AG04450 (cell line): ENCODE data around the gene CGREF1. TPM values are rescaled to one million over a fixed set of nuclear protein-coding genes. Genes with fewer than 3 reads are reported as not detected.

Experiments
- CTCF ChIA-PET: fragments of 300-600, 350-600 bp; formaldehyde crosslinking; extraction: SDS; loops from one replicate; lab custom pipeline; 2022; ENCODE audit warnings: antibody characterized with exemption, inconsistent platforms; lab: Charles Lee
- POLR2A ChIA-PET: fragments of 350-600 bp; formaldehyde crosslinking; extraction: SDS; loops from one replicate; lab custom pipeline; 2021; ENCODE audit warnings: antibody characterized with exemption, inconsistent platforms; lab: Yijun Ruan, JAX
- DNase-seq: peaks from one replicate; pipeline ENCODE4 v3.0.0-alpha.2; 2011; ENCODE audit warnings: low read depth, low spot score
- H3K27ac ChIP-seq: one replicate; pipeline ENCODE4 v1.5.1; 2012; ENCODE audit warnings: low read depth, low read length, control low read depth
- H3K27me3 ChIP-seq: one replicate; pipeline ENCODE4 v1.6.0; 2012; ENCODE audit warnings: low read length; ENCODE audit not compliant: control insufficient read depth, insufficient read depth
- H3K4me3 ChIP-seq: 2 replicates; pipeline ENCODE4 v1.5.1; 2011; ENCODE audit warnings: mild to moderate bottlenecking, low read depth, low read length, control low read depth
- H3K9me3 ChIP-seq: 2 replicates; pipeline ENCODE4 v1.5.1; 2012; ENCODE audit warnings: low read length; ENCODE audit not compliant: control insufficient read depth, insufficient read depth
- CTCF ChIP-seq: IDR thresholded peaks from 2 replicates; pipeline ENCODE4 v1.5.1; 2011; ENCODE audit warnings: low read depth, low read length, control low read depth, inconsistent platforms
- polyA plus RNA-seq: library from polyadenylated mRNA; depleted of rRNA; stranded (reverse); fragments of >200 nt; gene quantifications from 2 replicates; pipeline ENCODE4 v1.2.3, GENCODE V29; 2011

Gene CGREF1
- polyA plus RNA-seq, 1 experiment: 0.71 TPM

GRCh38 chr2:27133905-27134780 is 15.2 kb upstream of the CGREF1 start, which contains the start of gene PREB:
PREB (minus strand) TSS chr2:27134636; CDS start chr2:27134421, 215 bp downstream.
- POLR2A ChIA-PET: interaction anchor here (1.0 to 1.3 kb wide), 7 partner anchors 10 to 295 kb away, joined by 3 to 6 read pairs (median 4); partner anchors contain the start of genes ABHD1, ATRAID and SLC5A6

GRCh38 chr2:27133195-27133875 is 14.4 kb upstream of the CGREF1 start:
- CTCF ChIA-PET: interaction anchor here (0.7 to 3.3 kb wide), 13 partner anchors 10 to 169 kb away, joined by 3 to 49 read pairs (median 4); partner anchors contain the start of gene ABHD1
- H3K4me3 ChIP-seq: peak overlapping the region; percentile 94
- peaks cover 3% of the 10 kb centered on the region for H3K27me3 ChIP-seq
- POLR2A ChIA-PET: interaction anchor here (1.0 to 1.3 kb wide), 5 partner anchors 9 to 296 kb away, joined by 3 to 6 read pairs (median 4); partner anchors contain the start of genes ABHD1, ATRAID and SLC5A6
- peaks cover 3% of the 10 kb centered on the region; the same call in 1 of the 2 replicates for H3K9me3 ChIP-seq
- no peak for TF ChIP-seq CTCF
- H3K27ac ChIP-seq: no peak overlapping the region
- DNase-seq: no peak

More at GRCh38 chr2:27133905-27134780, 15.2 kb upstream of the CGREF1 start, which contains the start of gene PREB:
- H3K27me3 ChIP-seq: peaks cover 11% of the 10 kb centered on the region
- peak; percentile 87 for DNase-seq
- CTCF ChIA-PET: interaction anchor here (0.7 to 3.3 kb wide), 14 partner anchors 10 to 169 kb away, joined by 3 to 49 read pairs (median 4); partner anchors contain the start of gene ABHD1
- TF ChIP-seq CTCF: peak; percentile 64
- peaks cover 3% of the 10 kb centered on the region; the same call in 1 of the 2 replicates for H3K9me3 ChIP-seq
- H3K4me3 ChIP-seq: peak within 1 kb of the TSS; percentile 94
- no peak within 1 kb of the TSS for H3K27ac ChIP-seq

- DNase-seq: no peak
Measured at GRCh38 chr2:27131429-27131828, 12.5 kb upstream of the CGREF1 start.

GRCh38 chr2:27130396-27130795 is 11.5 kb upstream of the CGREF1 start:
- TF ChIP-seq CTCF: no peak
- CTCF ChIA-PET: no interaction called here
- Histone ChIP-seq H3K27ac (no peak overlapping the region), H3K27me3 (no peaks in the 10 kb centered on the region), H3K4me3 (no peak overlapping the region), H3K9me3 (peaks cover 3% of the 10 kb centered on the region; the same call in 1 of the 2 replicates)
- DNase-seq: no peak
- POLR2A ChIA-PET: no interaction called here

More at GRCh38 chr2:27131429-27131828, 12.5 kb upstream of the CGREF1 start:
- TF ChIP-seq CTCF: no peak
- ChIA-PET POLR2A (interaction anchor here (1.2 kb wide), 1 partner anchor 80 kb away, joined by 3 read pairs; the partner anchor contains the start of gene AGBL5), CTCF (interaction anchor here (1.5 to 3.3 kb wide), 2 partner anchors 38 to 61 kb away, joined by 3 to 49 read pairs; no protein-coding TSS in a partner anchor)
- Histone ChIP-seq H3K27me3 (no peaks in the 10 kb centered on the region), H3K27ac (peak overlapping the region; percentile 11), H3K9me3 (peaks cover 3% of the 10 kb centered on the region; the same call in 1 of the 2 replicates), H3K4me3 (no peak overlapping the region)
